Gastrocnemius medialis (tissue), 4 donors: ENCODE results near the gene LUZP2. TPM values are rescaled to one million over a fixed set of nuclear protein-coding genes. Genes with fewer than 3 reads are reported as not detected.

Experiments
- ATAC-seq, 2 donors: fragments of 150-250 bp; one replicate each; pipeline ENCODE4 v1.9.1; 2016
- DNase-seq, 2 donors: peaks; one replicate each; pipeline ENCODE4 v3.0.0-alpha.2; 2019
- H3K27ac ChIP-seq, 4 donors: fragments of 200-600 bp; sonication (generic); 1 replicate in 1 of 4; 2 replicates in 3 of 4; pipeline ENCODE4 v1.5.1; 2016 to 2018; ENCODE audit warnings: mild to moderate bottlenecking in 2 of 4, moderate library complexity in 1 of 4
- H3K27me3 ChIP-seq, 3 donors: fragments of 200-600 bp; sonication (generic) in 2 of 3; 1 replicate in 1 of 3; 2 replicates in 2 of 3; pipeline versions ENCODE4 v1.5.1 to v1.6.0; 2016 to 2019; ENCODE audit warnings: mild to moderate bottlenecking in 1 of 3, moderate library complexity in 1 of 3
- H3K36me3 ChIP-seq, 2 donors: fragments of 200-600 bp; sonication (generic) in 1 of 2; one replicate each; pipeline ENCODE4 v1.5.1; 2017 to 2018
- H3K4me1 ChIP-seq, 2 donors: fragments of 200-600 bp; sonication (generic) in 1 of 2; one replicate each; pipeline ENCODE4 v1.5.1; 2016 to 2017; ENCODE audit warnings: mild to moderate bottlenecking in 2 of 2
- H3K4me3 ChIP-seq, 4 donors: fragments of 200-600 bp; sonication (generic) in 3 of 4; 1 replicate in 1 of 4; 2 replicates in 3 of 4; pipeline ENCODE4 v1.5.1; 2016 to 2019; ENCODE audit warnings: mild to moderate bottlenecking in 2 of 4
- H3K9me3 ChIP-seq, 3 donors: fragments of 200-600 bp; sonication (generic) in 2 of 3; 1 replicate in 1 of 3; 2 replicates in 2 of 3; pipeline ENCODE4 v1.5.1; 2016 to 2019
- POLR2A ChIP-seq, 2 donors: fragments of 450-650 bp; IDR thresholded peaks; one replicate each; pipeline ENCODE4 v1.6.1; 2017; ENCODE audit warnings: antibody characterized with exemption in 2 of 2, mild to moderate bottlenecking in 2 of 2, moderate library complexity in 2 of 2
- in situ Hi-C, 4 donors: fragments of 200-750 bp; cut with MboI; loops; one replicate each; pipeline versions ENCODE4 v1.15.0 to v1.8.0; 2017; ENCODE audit warnings: low sequenced_read_pairs in 4 of 4
- intact Hi-C: fragments of 100-400 bp; cut with DNase I; formaldehyde crosslinking; loops from one replicate; pipeline ENCODE4 v1.15.1; 2023; ENCODE audit warnings: low total_unique reads
- total RNA-seq, 4 donors: library from RNA; depleted of rRNA; stranded (reverse); fragments of >200 nt; gene quantifications; one replicate each; pipeline versions ENCODE4 v1.1.0 to v1.2.3, GENCODE V29; 2016
- TF ChIP-seq, protein P1 (sequence below), 5 experiments: fragments of 450-650 bp in 3 of 5; fragments of 200-600 bp in 2 of 5; sonication (generic) in 2 of 5; IDR thresholded peaks in 4 of 5; conservative IDR thresholded peaks in 1 of 5; 1 replicate in 4 of 5; 2 replicates in 1 of 5; pipeline ENCODE4 v1.5.1; 2016 to 2019; ENCODE audit warnings: antibody characterized with exemption in 5 of 5, mild to moderate bottlenecking in 3 of 5, moderate library complexity in 3 of 5

The LUZP2 gene
- total RNA-seq, 4 donors from 2014 or later = not detected

DNA sequence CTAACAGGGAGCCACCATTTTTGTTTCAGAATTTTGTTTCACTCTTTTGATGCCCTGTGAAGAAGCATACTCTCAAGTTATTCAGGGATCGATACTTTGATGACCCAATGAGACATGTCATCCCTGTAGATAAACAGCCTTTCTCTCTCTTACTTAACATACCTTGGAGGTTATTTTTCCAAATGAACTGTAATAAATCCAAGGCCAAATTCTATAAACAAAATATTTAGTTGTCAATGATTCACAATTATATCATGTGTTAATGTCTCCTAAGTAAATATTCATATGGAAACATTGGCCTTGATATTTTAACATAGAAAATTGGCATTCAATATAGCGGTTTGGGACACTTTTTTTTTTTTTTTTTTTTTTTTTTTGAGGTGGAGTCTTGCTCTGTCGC lies 97.5 kb downstream of the LUZP2 start:
- no peak for DNase-seq
- no peaks in the 10 kb centered on the region for H3K36me3 ChIP-seq
- no peak overlapping the region for H3K27ac ChIP-seq
- H3K27me3 ChIP-seq = no peaks in the 10 kb centered on the region
- intact Hi-C loops (no loop called here), in situ Hi-C loops (no loop called here)
- ATAC-seq = no peak
- TF ChIP-seq, protein P1, sequence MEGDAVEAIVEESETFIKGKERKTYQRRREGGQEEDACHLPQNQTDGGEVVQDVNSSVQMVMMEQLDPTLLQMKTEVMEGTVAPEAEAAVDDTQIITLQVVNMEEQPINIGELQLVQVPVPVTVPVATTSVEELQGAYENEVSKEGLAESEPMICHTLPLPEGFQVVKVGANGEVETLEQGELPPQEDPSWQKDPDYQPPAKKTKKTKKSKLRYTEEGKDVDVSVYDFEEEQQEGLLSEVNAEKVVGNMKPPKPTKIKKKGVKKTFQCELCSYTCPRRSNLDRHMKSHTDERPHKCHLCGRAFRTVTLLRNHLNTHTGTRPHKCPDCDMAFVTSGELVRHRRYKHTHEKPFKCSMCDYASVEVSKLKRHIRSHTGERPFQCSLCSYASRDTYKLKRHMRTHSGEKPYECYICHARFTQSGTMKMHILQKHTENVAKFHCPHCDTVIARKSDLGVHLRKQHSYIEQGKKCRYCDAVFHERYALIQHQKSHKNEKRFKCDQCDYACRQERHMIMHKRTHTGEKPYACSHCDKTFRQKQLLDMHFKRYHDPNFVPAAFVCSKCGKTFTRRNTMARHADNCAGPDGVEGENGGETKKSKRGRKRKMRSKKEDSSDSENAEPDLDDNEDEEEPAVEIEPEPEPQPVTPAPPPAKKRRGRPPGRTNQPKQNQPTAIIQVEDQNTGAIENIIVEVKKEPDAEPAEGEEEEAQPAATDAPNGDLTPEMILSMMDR (IDR thresholded peaks at IDR 0.05 in 4 of 5, conservative IDR thresholded peaks at IDR 0.05 in 1 of 5) = no peak
- TF ChIP-seq POLR2A (IDR thresholded peaks at IDR 0.05) = no peak
- no peaks in the 10 kb centered on the region for H3K4me1 ChIP-seq
- no peaks in the 10 kb centered on the region for H3K9me3 ChIP-seq
- H3K4me3 ChIP-seq = no peak overlapping the region

DNA sequence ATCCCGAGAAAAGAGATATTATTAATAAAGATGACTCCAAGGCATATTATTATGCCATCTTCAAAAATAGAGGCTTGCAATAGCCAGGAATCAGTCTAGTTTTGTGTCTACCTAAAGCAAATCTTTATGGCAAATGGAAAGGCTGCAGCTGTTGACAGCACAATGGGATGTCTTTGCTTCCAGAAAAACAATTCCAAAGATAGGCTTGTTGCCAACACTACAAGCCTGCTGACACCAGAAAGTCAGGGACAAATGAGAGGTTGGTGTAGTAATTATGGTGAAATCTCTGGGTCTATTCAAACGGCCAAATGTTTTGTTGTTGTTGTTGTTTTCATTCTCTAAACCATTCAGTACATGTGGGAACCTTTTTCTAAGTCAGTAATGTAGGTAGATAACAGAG lies 101.8 kb downstream of the LUZP2 start:
- in situ Hi-C loops = no loop called here
- TF ChIP-seq, protein P1 (IDR thresholded peaks at IDR 0.05 in 4 of 5, conservative IDR thresholded peaks at IDR 0.05 in 1 of 5) = no peak
- TF ChIP-seq POLR2A (IDR thresholded peaks at IDR 0.05) = no peak
- H3K9me3 ChIP-seq = no peaks in the 10 kb centered on the region
- H3K36me3 ChIP-seq = no peaks in the 10 kb centered on the region
- no peak overlapping the region for H3K4me3 ChIP-seq
- H3K27me3 ChIP-seq = no peaks in the 10 kb centered on the region
- intact Hi-C loops = no loop called here
- no peaks in the 10 kb centered on the region for H3K4me1 ChIP-seq
- no peak for ATAC-seq
- no peak for DNase-seq
- no peak overlapping the region for H3K27ac ChIP-seq

DNA sequence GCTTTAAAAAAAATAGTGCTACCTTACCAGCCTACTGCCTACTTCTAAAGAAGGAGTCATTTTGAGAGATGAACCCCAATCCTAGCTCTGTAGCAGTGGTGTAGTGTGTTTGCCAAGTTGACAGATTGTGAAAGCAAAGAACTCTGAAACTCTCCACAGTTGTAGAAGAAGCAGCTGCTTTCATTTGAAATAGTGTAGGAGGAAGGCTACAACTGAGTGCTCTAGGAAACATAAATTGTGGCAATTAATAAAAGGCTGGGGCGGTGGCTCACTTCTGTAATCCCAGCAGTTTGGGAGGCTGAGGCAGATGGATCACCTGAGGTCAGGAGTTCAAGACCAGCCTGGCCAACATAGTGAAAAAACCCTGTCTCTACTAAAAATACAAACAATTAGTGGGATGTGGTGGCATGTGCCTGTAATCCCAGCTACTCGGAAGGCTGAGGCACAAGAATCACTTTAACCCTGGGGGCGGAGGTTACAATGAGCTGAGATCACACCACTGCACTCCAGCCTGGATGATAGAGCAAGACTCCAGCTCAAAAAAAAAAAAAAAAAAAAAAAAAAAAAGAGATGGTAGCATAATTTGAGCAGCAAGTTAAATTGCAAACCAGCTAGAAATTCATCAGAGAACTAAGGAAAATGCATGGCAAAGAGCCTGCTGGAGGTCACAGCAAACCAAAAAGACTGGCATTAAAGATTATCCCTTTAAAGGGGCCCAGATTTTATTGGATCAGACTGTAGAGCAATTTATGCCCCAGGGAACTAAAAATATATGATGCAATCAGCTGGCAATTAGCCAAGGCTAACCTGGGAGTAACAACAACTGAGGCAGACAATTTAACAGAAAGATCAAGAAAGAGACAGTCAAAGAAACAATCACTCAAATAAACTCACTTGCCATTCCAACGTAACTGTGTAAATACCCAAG lies 112.6 kb downstream of the LUZP2 start:
- intact Hi-C loops = no loop called here
- TF ChIP-seq, protein P1 (IDR thresholded peaks at IDR 0.05 in 4 of 5, conservative IDR thresholded peaks at IDR 0.05 in 1 of 5) = no peak
- TF ChIP-seq POLR2A (IDR thresholded peaks at IDR 0.05) = no peak
- ATAC-seq = no peak
- no peaks in the 10 kb centered on the region for H3K27me3 ChIP-seq
- H3K4me3 ChIP-seq = no peak overlapping the region
- in situ Hi-C loops = no loop called here
- H3K27ac ChIP-seq = no peak overlapping the region
- DNase-seq = no peak
- no peaks in the 10 kb centered on the region for H3K9me3 ChIP-seq
- H3K36me3 ChIP-seq = no peaks in the 10 kb centered on the region
- no peaks in the 10 kb centered on the region for H3K4me1 ChIP-seq

DNA sequence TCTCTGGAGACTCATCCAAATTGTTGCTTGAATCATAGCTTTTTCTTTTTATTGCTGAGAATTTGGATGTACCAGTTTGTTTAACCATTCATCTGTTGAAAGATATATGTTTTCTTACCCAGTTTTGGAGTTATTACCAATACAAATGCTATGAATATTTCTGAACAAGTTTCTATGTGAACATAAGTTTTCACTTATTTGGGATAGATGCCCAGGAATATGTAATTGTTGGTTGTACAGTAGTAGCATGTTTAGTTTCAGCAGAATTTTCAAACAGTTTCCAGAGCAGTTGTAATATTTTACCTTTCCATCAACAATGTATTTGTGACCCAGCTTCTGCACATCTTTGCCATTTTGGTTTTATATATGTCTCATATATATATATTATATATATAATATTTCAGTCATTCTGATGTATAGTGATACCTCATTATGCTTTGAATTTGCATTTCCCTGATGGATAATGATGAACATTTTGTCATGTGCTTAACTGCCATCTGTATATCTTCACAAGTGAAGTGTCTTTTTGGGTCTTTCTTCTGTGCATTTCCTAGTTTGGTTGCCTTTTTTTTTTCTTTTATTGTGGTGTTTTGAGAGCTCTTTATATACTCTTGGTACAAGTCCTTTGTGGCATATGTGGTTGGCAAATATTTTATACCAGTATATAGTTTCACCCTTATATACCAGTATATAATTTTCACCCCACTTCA lies 118.8 kb downstream of the LUZP2 start:
- Histone ChIP-seq H3K9me3 (no peaks in the 10 kb centered on the region), H3K4me3 (no peak overlapping the region), H3K4me1 (no peaks in the 10 kb centered on the region), H3K36me3 (no peaks in the 10 kb centered on the region), H3K27ac (no peak overlapping the region), H3K27me3 (no peaks in the 10 kb centered on the region)
- intact Hi-C loops (no loop called here), in situ Hi-C loops (no loop called here)
- TF ChIP-seq, protein P1 (IDR thresholded peaks at IDR 0.05 in 4 of 5, conservative IDR thresholded peaks at IDR 0.05 in 1 of 5) = no peak
- TF ChIP-seq POLR2A (IDR thresholded peaks at IDR 0.05) = no peak
- no peak for DNase-seq
- no peak for ATAC-seq
